Psoas muscle (tissue), 8 donors: Measurements from ENCODE around the gene OR1N1. TPM values are rescaled to one million over a fixed set of nuclear protein-coding genes. Genes with fewer than 3 reads are reported as not detected.
"Not testable (repeated sequence)": the region's sequence is repeated elsewhere in the genome, so short reads cannot be mapped to it uniquely, and the experiment has no call there.

Experiments used
- ATAC-seq, 4 donors: fragments of 200-7000 bp; cut with Tn5 transposase; one replicate each; pipeline ENCODE4 v1.9.1; 2020; ENCODE audit warnings: moderate library complexity in 3 of 4, mild to moderate bottlenecking in 2 of 4
- DNase-seq, 2 donors: peaks; one replicate each; pipeline ENCODE4 v3.0.0-alpha.2; 2020
- H3K27ac ChIP-seq: fragments of 200-600 bp; one replicate; pipeline ENCODE4 v1.8.0; 2022
- H3K27me3 ChIP-seq, 3 donors: fragments of 200-600 bp in 1 of 3; one replicate each; pipeline versions ENCODE4 v1.6.1 to v1.8.0; 2013 to 2022; ENCODE audit warnings: low read length in 2 of 3, mild to moderate bottlenecking in 2 of 3, moderate library complexity in 1 of 3; ENCODE audit not compliant: insufficient read depth in 3 of 3
- H3K36me3 ChIP-seq, 2 donors: fragments of 200-600 bp in 1 of 2; one replicate each; pipeline versions ENCODE4 v1.6.1 to v1.8.0; 2013 to 2022; ENCODE audit warnings: low read depth in 1 of 2, mild to moderate bottlenecking in 1 of 2, moderate library complexity in 1 of 2; ENCODE audit not compliant: insufficient read depth in 1 of 2
- H3K4me1 ChIP-seq: fragments of 200-600 bp; one replicate; pipeline ENCODE4 v1.8.0; 2022
- H3K4me3 ChIP-seq: fragments of 200-600 bp; one replicate; pipeline ENCODE4 v1.8.0; 2022; ENCODE audit warnings: mild to moderate bottlenecking
- H3K9me3 ChIP-seq: fragments of 200-600 bp; one replicate; pipeline ENCODE4 v1.8.0; 2022
- CTCF ChIP-seq: fragments of 200-600 bp; IDR thresholded peaks from one replicate; pipeline ENCODE4 v1.8.0; 2022; ENCODE audit warnings: antibody characterized with exemption
- WGBS, 3 donors: extraction: QIAGEN DNeasy Blood & Tissue Kit; methylation state at CpG; one replicate each; pipeline versions ENCODE4 v1.1.6 to v1.1.7; 2013; 5-methylcytosine and 5-hydroxymethylcytosine counted together
- intact Hi-C, 2 donors: fragments of 100-400 bp; cut with DNase I; formaldehyde crosslinking; loops; one replicate each; pipeline versions ENCODE4 v1.11.0 to v1.14.2; 2022
- polyA plus RNA-seq, 3 donors: library from polyadenylated mRNA; stranded (reverse); fragments of 200-250 nt; gene quantifications; one replicate each; pipeline ENCODE4 v1.2.3, GENCODE V29; 2013
- total RNA-seq, 4 donors: library from RNA; stranded (reverse); fragmentation: NEBNext Ultra II Directional in 2 of 4; extraction: Animal tissue kit (Norgen Biotek cat#: 25700) in 2 of 4; gene quantifications; one replicate each; pipeline versions ENCODE4 v1.2.1 to v1.2.4, GENCODE V29; 2021 to 2023
- donor health status: healthy with polysubstance abuse.
- donor health status: DM: no; HTN: no; CAD: no; lungs with moderate emphysema.
- donor health status: Bipolar disorder and iron deficiency.
- donor health status: healthy.
- donor health status: DM: yes; HTN: yes; CAD: no.
- donor health status: DM: no; HTN: no; CAD: no.
- donor health status: DM: no; HTN: no; CAD: no.
- donor health status: DM: yes; HTN: yes; CAD: no.

OR1N1 gene
- total and polyA plus RNA-seq, 7 donors: not detected

GRCh38 chr9:122552812-122553211, 25.7 kb upstream of the OR1N1 start, which contains the start of gene OR1N2:
TSS of gene OR1N2 (plus strand) at chr9:122553112. CDS start at chr9:122553212, 100 bp downstream.
- H3K27ac ChIP-seq: no peak within 1 kb of the TSS
- ATAC-seq (no peak), DNase-seq (no peak)
- TF ChIP-seq CTCF: no peak
- H3K27me3 ChIP-seq: no peaks in the 10 kb centered on the region
- H3K9me3 ChIP-seq: no peaks in the 10 kb centered on the region
- H3K36me3 ChIP-seq: no peaks in the 10 kb centered on the region
- H3K4me3 ChIP-seq: no peak within 1 kb of the TSS
- no peaks in the 10 kb centered on the region for H3K4me1 ChIP-seq
- intact Hi-C loops: no loop called here
- 75 to 77% (median 77%) methylated on average over 2 of the region's 2 CpGs for WGBS, 3 donors

- DNase-seq (no peak), ATAC-seq (no peak)
- H3K27me3 ChIP-seq: peaks cover 0 to 2% (median 0%) of the 10 kb centered on the region in 3 donors
- no peak overlapping the region for H3K4me3 ChIP-seq
- intact Hi-C loops: no loop called here
- TF ChIP-seq CTCF: no peak
- no peaks in the 10 kb centered on the region for H3K9me3 ChIP-seq
- no peaks in the 10 kb centered on the region for H3K4me1 ChIP-seq
- H3K36me3 ChIP-seq: no peaks in the 10 kb centered on the region
- 69 to 80% (median 78%) methylated on average over 5 of the region's 5 CpGs for WGBS, 3 donors
- no peak overlapping the region for H3K27ac ChIP-seq
These were observed 24.3 kb upstream of the OR1N1 start for GRCh38 chr9:122551371-122551770.

GRCh38 chr9:122546196-122546595, 19.1 kb upstream of the OR1N1 start:
- H3K27me3 ChIP-seq: peaks cover 0 to 2% (median 0%) of the 10 kb centered on the region in 3 donors
- no peaks in the 10 kb centered on the region for H3K9me3 ChIP-seq
- no peak overlapping the region for H3K4me3 ChIP-seq
- no peak for ATAC-seq
- H3K36me3 ChIP-seq: no peaks in the 10 kb centered on the region
- DNase-seq: no peak
- intact Hi-C loops: no loop called here
- TF ChIP-seq CTCF: no peak
- H3K4me1 ChIP-seq: no peaks in the 10 kb centered on the region
- H3K27ac ChIP-seq: no peak overlapping the region
- WGBS, 3 donors: 42 to 51% (median 49%) methylated on average over 8 of the region's 8 CpGs

GRCh38 chr9:122538757-122539156, 11.7 kb upstream of the OR1N1 start:
- no peak overlapping the region for H3K4me3 ChIP-seq
- 62 to 70% (median 65%) methylated on average over 2 of the region's 2 CpGs for WGBS, 3 donors
- intact Hi-C loops: no loop called here

GRCh38 chr9:122537066-122537465, 10.0 kb upstream of the OR1N1 start:
- H3K4me3 ChIP-seq, H3K27ac ChIP-seq, H3K4me1 ChIP-seq, H3K27me3 ChIP-seq, H3K36me3 ChIP-seq, intact Hi-C loops, H3K9me3 ChIP-seq, DNase-seq, ATAC-seq: not testable (repeated sequence)
- WGBS, 3 donors: 54 to 83% (median 64%) methylated on average over 7 of the region's 7 CpGs

More at GRCh38 chr9:122538757-122539156, 11.7 kb upstream of the OR1N1 start:
- Histone ChIP-seq H3K9me3 (peaks cover 6% of the 10 kb centered on the region), H3K27me3 (no peaks in the 10 kb centered on the region), H3K36me3 (no peaks in the 10 kb centered on the region), H3K4me1 (no peaks in the 10 kb centered on the region), H3K27ac (no peak overlapping the region)
- no peak for DNase-seq
- ATAC-seq: no peak
- no peak for TF ChIP-seq CTCF
